ENCODE measurements around the gene GSTA4. TPM values are rescaled to one million over a fixed set of nuclear protein-coding genes. Genes with fewer than 3 reads are reported as not detected.

GSTA4 gene
- total RNA-seq, 1 experiment from 2014 or later = 3.9 TPM

DNA sequence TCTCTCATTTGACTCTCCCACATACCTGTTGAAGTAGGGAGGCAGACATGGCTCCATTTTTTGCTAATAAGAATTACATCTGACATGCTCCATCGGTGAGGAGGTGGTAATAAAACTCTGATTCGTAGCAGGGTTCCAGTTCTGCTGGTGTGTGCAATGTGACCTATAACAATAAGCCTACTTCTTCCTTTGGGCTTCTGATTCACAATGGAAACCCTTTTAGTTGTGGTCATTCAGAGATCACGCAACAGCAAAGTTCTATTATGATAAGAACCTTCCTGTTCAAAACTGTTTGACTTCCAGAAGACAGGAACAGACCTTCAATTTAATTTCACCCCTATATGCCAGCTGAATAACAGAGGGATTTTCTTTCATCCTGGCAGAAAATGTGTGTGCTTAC lies 31.4 kb upstream of the GSTA4 start:
- ATAC-seq = no peak
- TF ChIP-seq TCF7L2 (IDR thresholded peaks at IDR 0.05; ENCODE audit: low read depth, low read length) = no peak
- no peak for TF ChIP-seq SIN3A (IDR thresholded peaks at IDR 0.05; ENCODE audit: borderline replicate concordance, insufficient read depth, low read depth, low read length)
- TF ChIP-seq, protein P1, sequence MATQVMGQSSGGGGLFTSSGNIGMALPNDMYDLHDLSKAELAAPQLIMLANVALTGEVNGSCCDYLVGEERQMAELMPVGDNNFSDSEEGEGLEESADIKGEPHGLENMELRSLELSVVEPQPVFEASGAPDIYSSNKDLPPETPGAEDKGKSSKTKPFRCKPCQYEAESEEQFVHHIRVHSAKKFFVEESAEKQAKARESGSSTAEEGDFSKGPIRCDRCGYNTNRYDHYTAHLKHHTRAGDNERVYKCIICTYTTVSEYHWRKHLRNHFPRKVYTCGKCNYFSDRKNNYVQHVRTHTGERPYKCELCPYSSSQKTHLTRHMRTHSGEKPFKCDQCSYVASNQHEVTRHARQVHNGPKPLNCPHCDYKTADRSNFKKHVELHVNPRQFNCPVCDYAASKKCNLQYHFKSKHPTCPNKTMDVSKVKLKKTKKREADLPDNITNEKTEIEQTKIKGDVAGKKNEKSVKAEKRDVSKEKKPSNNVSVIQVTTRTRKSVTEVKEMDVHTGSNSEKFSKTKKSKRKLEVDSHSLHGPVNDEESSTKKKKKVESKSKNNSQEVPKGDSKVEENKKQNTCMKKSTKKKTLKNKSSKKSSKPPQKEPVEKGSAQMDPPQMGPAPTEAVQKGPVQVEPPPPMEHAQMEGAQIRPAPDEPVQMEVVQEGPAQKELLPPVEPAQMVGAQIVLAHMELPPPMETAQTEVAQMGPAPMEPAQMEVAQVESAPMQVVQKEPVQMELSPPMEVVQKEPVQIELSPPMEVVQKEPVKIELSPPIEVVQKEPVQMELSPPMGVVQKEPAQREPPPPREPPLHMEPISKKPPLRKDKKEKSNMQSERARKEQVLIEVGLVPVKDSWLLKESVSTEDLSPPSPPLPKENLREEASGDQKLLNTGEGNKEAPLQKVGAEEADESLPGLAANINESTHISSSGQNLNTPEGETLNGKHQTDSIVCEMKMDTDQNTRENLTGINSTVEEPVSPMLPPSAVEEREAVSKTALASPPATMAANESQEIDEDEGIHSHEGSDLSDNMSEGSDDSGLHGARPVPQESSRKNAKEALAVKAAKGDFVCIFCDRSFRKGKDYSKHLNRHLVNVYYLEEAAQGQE (IDR thresholded peaks at IDR 0.05; ENCODE audit: insufficient read depth in 1 of 2, low read depth in 2 of 2, low read length in 1 of 2) = no peak
- TF ChIP-seq, protein P2, sequence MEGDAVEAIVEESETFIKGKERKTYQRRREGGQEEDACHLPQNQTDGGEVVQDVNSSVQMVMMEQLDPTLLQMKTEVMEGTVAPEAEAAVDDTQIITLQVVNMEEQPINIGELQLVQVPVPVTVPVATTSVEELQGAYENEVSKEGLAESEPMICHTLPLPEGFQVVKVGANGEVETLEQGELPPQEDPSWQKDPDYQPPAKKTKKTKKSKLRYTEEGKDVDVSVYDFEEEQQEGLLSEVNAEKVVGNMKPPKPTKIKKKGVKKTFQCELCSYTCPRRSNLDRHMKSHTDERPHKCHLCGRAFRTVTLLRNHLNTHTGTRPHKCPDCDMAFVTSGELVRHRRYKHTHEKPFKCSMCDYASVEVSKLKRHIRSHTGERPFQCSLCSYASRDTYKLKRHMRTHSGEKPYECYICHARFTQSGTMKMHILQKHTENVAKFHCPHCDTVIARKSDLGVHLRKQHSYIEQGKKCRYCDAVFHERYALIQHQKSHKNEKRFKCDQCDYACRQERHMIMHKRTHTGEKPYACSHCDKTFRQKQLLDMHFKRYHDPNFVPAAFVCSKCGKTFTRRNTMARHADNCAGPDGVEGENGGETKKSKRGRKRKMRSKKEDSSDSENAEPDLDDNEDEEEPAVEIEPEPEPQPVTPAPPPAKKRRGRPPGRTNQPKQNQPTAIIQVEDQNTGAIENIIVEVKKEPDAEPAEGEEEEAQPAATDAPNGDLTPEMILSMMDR (IDR thresholded peaks at IDR 0.05) = no peak
- TF ChIP-seq POLR2AphosphoS5 (IDR thresholded peaks at IDR 0.05; ENCODE audit: low read depth, low read length) = no peak
- ChIA-PET CTCF (no interaction called here), POLR2A (no interaction called here)
- Histone ChIP-seq H3K9me3 (ENCODE audit: control insufficient read depth, insufficient read depth, low read depth, low read length) (no peaks in the 10 kb centered on the region), H3K27me3 (ENCODE audit: control insufficient read depth, insufficient read depth, low read length) (no peaks in the 10 kb centered on the region), H3K36me3 (ENCODE audit: control insufficient read depth, insufficient read depth, low read length) (no peaks in the 10 kb centered on the region), H3K4me1 (ENCODE audit: control insufficient read depth, insufficient read depth, low read length) (no peaks in the 10 kb centered on the region), H3K4me3 (ENCODE audit: low read depth in 2 of 2, low read length in 2 of 2) (no peak overlapping the region), H3K27ac (ENCODE audit: low read length) (no peak overlapping the region)
- in situ Hi-C loops (cut with HindIII; ENCODE audit: low pct_unique_long_range_greater_than_20kb, low sequenced_read_pairs) = no loop called here
- no TSS peak for BruUV-seq (replicated peaks)
- intact Hi-C loops (cut with micrococcal nuclease; ENCODE audit: unreplicated experiment) = no loop called here
- DNase-seq (ENCODE audit: low read depth, low spot score) = no peak

DNA sequence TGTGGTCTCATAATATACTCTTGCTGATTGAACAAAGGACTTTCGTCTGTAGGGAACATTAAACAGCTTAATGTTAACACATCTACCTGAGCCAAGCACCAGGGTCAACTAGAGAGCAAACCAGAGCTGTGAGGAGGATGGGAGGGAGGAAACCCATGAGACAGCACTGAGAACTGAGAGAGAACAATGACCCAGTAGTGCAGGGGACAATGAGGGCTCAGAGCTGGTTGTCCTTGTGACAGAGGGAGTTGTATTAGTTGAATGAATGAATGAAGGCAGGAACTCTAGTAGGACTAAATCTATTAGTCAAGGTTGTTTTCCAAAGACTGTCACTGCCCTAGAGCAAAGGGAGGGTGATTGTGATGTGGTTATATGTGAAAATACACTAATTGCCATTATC lies 28.2 kb upstream of the GSTA4 start:
- intact Hi-C loops (cut with micrococcal nuclease; ENCODE audit: unreplicated experiment) = no loop called here
- TF ChIP-seq, protein P1 (IDR thresholded peaks at IDR 0.05; ENCODE audit: insufficient read depth in 1 of 2, low read depth in 2 of 2, low read length in 1 of 2) = no peak
- TF ChIP-seq SIN3A (IDR thresholded peaks at IDR 0.05; ENCODE audit: borderline replicate concordance, insufficient read depth, low read depth, low read length) (no peak), POLR2AphosphoS5 (IDR thresholded peaks at IDR 0.05; ENCODE audit: low read depth, low read length) (no peak), TCF7L2 (IDR thresholded peaks at IDR 0.05; ENCODE audit: low read depth, low read length) (no peak)
- TF ChIP-seq, protein P2 (IDR thresholded peaks at IDR 0.05) = no peak
- no peak overlapping the region for H3K27ac ChIP-seq (ENCODE audit: low read length)
- H3K4me3 ChIP-seq (ENCODE audit: low read depth in 2 of 2, low read length in 2 of 2) = no peak overlapping the region
- no peaks in the 10 kb centered on the region for H3K36me3 ChIP-seq (ENCODE audit: control insufficient read depth, insufficient read depth, low read length)
- ChIA-PET POLR2A (no interaction called here), CTCF (no interaction called here)
- ATAC-seq = no peak
- no peak for DNase-seq (ENCODE audit: low read depth, low spot score)
- in situ Hi-C loops (cut with HindIII; ENCODE audit: low pct_unique_long_range_greater_than_20kb, low sequenced_read_pairs) = no loop called here
- no peaks in the 10 kb centered on the region for H3K4me1 ChIP-seq (ENCODE audit: control insufficient read depth, insufficient read depth, low read length)
- H3K9me3 ChIP-seq (ENCODE audit: control insufficient read depth, insufficient read depth, low read depth, low read length) = no peaks in the 10 kb centered on the region
- no TSS peak for BruUV-seq (replicated peaks)
- no peaks in the 10 kb centered on the region for H3K27me3 ChIP-seq (ENCODE audit: control insufficient read depth, insufficient read depth, low read length)

Measured in Panc1 (cell line).